ENCODE measurements around the gene EFNA5. TPM values are rescaled to one million over a fixed set of nuclear protein-coding genes. Genes with fewer than 3 reads are reported as not detected.

The EFNA5 gene
- total and polyA plus RNA-seq, 2 of the 8 experiments (the other 6 are each of a cell fraction or from before 2014, with no cell fraction given): 9.6 to 21.8 TPM

GRCh38 chr5:107487056-107487542, 183.6 kb downstream of the EFNA5 start (continued):
- TF ChIP-seq, protein P1, sequence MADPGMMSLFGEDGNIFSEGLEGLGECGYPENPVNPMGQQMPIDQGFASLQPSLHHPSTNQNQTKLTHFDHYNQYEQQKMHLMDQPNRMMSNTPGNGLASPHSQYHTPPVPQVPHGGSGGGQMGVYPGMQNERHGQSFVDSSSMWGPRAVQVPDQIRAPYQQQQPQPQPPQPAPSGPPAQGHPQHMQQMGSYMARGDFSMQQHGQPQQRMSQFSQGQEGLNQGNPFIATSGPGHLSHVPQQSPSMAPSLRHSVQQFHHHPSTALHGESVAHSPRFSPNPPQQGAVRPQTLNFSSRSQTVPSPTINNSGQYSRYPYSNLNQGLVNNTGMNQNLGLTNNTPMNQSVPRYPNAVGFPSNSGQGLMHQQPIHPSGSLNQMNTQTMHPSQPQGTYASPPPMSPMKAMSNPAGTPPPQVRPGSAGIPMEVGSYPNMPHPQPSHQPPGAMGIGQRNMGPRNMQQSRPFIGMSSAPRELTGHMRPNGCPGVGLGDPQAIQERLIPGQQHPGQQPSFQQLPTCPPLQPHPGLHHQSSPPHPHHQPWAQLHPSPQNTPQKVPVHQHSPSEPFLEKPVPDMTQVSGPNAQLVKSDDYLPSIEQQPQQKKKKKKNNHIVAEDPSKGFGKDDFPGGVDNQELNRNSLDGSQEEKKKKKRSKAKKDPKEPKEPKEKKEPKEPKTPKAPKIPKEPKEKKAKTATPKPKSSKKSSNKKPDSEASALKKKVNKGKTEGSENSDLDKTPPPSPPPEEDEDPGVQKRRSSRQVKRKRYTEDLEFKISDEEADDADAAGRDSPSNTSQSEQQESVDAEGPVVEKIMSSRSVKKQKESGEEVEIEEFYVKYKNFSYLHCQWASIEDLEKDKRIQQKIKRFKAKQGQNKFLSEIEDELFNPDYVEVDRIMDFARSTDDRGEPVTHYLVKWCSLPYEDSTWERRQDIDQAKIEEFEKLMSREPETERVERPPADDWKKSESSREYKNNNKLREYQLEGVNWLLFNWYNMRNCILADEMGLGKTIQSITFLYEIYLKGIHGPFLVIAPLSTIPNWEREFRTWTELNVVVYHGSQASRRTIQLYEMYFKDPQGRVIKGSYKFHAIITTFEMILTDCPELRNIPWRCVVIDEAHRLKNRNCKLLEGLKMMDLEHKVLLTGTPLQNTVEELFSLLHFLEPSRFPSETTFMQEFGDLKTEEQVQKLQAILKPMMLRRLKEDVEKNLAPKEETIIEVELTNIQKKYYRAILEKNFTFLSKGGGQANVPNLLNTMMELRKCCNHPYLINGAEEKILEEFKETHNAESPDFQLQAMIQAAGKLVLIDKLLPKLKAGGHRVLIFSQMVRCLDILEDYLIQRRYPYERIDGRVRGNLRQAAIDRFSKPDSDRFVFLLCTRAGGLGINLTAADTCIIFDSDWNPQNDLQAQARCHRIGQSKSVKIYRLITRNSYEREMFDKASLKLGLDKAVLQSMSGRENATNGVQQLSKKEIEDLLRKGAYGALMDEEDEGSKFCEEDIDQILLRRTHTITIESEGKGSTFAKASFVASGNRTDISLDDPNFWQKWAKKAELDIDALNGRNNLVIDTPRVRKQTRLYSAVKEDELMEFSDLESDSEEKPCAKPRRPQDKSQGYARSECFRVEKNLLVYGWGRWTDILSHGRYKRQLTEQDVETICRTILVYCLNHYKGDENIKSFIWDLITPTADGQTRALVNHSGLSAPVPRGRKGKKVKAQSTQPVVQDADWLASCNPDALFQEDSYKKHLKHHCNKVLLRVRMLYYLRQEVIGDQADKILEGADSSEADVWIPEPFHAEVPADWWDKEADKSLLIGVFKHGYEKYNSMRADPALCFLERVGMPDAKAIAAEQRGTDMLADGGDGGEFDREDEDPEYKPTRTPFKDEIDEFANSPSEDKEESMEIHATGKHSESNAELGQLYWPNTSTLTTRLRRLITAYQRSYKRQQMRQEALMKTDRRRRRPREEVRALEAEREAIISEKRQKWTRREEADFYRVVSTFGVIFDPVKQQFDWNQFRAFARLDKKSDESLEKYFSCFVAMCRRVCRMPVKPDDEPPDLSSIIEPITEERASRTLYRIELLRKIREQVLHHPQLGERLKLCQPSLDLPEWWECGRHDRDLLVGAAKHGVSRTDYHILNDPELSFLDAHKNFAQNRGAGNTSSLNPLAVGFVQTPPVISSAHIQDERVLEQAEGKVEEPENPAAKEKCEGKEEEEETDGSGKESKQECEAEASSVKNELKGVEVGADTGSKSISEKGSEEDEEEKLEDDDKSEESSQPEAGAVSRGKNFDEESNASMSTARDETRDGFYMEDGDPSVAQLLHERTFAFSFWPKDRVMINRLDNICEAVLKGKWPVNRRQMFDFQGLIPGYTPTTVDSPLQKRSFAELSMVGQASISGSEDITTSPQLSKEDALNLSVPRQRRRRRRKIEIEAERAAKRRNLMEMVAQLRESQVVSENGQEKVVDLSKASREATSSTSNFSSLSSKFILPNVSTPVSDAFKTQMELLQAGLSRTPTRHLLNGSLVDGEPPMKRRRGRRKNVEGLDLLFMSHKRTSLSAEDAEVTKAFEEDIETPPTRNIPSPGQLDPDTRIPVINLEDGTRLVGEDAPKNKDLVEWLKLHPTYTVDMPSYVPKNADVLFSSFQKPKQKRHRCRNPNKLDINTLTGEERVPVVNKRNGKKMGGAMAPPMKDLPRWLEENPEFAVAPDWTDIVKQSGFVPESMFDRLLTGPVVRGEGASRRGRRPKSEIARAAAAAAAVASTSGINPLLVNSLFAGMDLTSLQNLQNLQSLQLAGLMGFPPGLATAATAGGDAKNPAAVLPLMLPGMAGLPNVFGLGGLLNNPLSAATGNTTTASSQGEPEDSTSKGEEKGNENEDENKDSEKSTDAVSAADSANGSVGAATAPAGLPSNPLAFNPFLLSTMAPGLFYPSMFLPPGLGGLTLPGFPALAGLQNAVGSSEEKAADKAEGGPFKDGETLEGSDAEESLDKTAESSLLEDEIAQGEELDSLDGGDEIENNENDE (IDR thresholded peaks at IDR 0.05; ENCODE audit: insufficient replicate concordance, low read length): no peak
- TF ChIP-seq POLR2A (IDR thresholded peaks at IDR 0.05; ENCODE audit: control extremely low read depth in 1 of 2, low read depth in 2 of 2, low read length in 2 of 2) (no peak), HDAC6 (IDR thresholded peaks at IDR 0.05; ENCODE audit: low read depth, low read length) (no peak), RXRA (IDR thresholded peaks at IDR 0.05; ENCODE audit: insufficient read depth, low read depth, low read length) (no peak), SIRT6 (IDR thresholded peaks at IDR 0.05; ENCODE audit: low read length) (no peak), HDAC2 (IDR thresholded peaks at IDR 0.05; ENCODE audit: borderline replicate concordance in 1 of 2, low read depth in 2 of 2, low read length in 2 of 2) (no peak), RNF2 (IDR thresholded peaks at IDR 0.05; ENCODE audit: borderline replicate concordance, low read depth, low read length, missing control alignments, poor library complexity, severe bottlenecking) (no peak), ASH2L (IDR thresholded peaks at IDR 0.05; ENCODE audit: low read length) (no peak), GABPA (IDR thresholded peaks at IDR 0.05; ENCODE audit: borderline replicate concordance, insufficient read depth, low read length) (no peak), NANOG (IDR thresholded peaks at IDR 0.05; ENCODE audit: insufficient read depth, low read depth, low read length, poor library complexity, severe bottlenecking) (no peak)
- TF ChIP-seq, protein P2, sequence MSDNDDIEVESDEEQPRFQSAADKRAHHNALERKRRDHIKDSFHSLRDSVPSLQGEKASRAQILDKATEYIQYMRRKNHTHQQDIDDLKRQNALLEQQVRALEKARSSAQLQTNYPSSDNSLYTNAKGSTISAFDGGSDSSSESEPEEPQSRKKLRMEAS (IDR thresholded peaks at IDR 0.05): no peak

All from H1 (cell line).